ENCODE data around the gene SVOP.
A peak's percentile ranks its signal among the peaks of the same experiment; 100 is the strongest.

The SVOP gene

GRCh38 chr12:108858311-108859074 is 162.4 kb downstream of the SVOP start:
- TF ChIP-seq POLR2A (IDR thresholded peaks at IDR 0.05; ENCODE audit: low read length) (no peak), GATA1 (IDR thresholded peaks at IDR 0.05; ENCODE audit: low read depth, low read length) (no peak)
- DNase-seq, result peak in 1 of 2 experiments; percentile 31
